Adipocyte (in vitro differentiated cells): Measurements from ENCODE around the gene TBL1X.
"Not testable (repeated sequence)": the region's sequence is repeated elsewhere in the genome, so short reads cannot be mapped to it uniquely, and the experiment has no call there.

ENCODE experiments used
- DNase-seq: peaks from one replicate; pipeline ENCODE4 v3.0.0-alpha.2; 2015; ENCODE audit warnings: low read depth
- H3K27me3 ChIP-seq: replicated peaks from 2 replicates; pipeline ENCODE4 v1.7.0; 2013; ENCODE audit warnings: mild to moderate bottlenecking, low read length, moderate library complexity; ENCODE audit not compliant: control insufficient read depth, insufficient read depth
- H3K36me3 ChIP-seq: 2 replicates; pipeline ENCODE4 v1.7.0; 2013; ENCODE audit warnings: low read length, mild to moderate bottlenecking, moderate library complexity; ENCODE audit not compliant: control insufficient read depth, insufficient read depth, severe bottlenecking
- H3K4me1 ChIP-seq: 2 replicates; pipeline ENCODE4 v1.7.0; 2013; ENCODE audit warnings: mild to moderate bottlenecking, low read length, moderate library complexity; ENCODE audit not compliant: control insufficient read depth, insufficient read depth
- H3K4me3 ChIP-seq: 2 replicates; pipeline ENCODE4 v1.7.0; 2013; ENCODE audit warnings: mild to moderate bottlenecking, low read length, moderate library complexity
- H3K9ac ChIP-seq: 2 replicates; pipeline ENCODE4 v1.7.0; 2013; ENCODE audit warnings: mild to moderate bottlenecking, low read length, moderate library complexity
- H3K9me3 ChIP-seq: 2 replicates; pipeline ENCODE4 v1.7.0; 2013; ENCODE audit warnings: mild to moderate bottlenecking, low read length, moderate library complexity; ENCODE audit not compliant: control insufficient read depth

The TBL1X gene

GRCh38 chrX:9522378-9523155 lies 57.7 kb downstream of the TBL1X start:
- Histone ChIP-seq H3K27me3 (no peaks in the 10 kb centered on the region), H3K9me3 (no peaks in the 10 kb centered on the region), H3K4me3 (no peak overlapping the region), H3K4me1 (peaks cover 11% of the 10 kb centered on the region), H3K9ac (no peak overlapping the region), H3K36me3 (no peaks in the 10 kb centered on the region)
- DNase-seq, result peak; percentile 24

- no peaks in the 10 kb centered on the region for H3K27me3 ChIP-seq
- DNase-seq, result no peak
- H3K4me3 ChIP-seq, result no peak overlapping the region
- no peak overlapping the region for H3K9ac ChIP-seq
- peaks cover 10% of the 10 kb centered on the region for H3K4me1 ChIP-seq
- no peaks in the 10 kb centered on the region for H3K36me3 ChIP-seq
- no peaks in the 10 kb centered on the region for H3K9me3 ChIP-seq
Observed at GRCh38 chrX:9525511-9526248, 60.8 kb downstream of the TBL1X start.

GRCh38 chrX:9526965-9527364 lies 62.1 kb downstream of the TBL1X start:
- Histone ChIP-seq H3K9me3 (no peaks in the 10 kb centered on the region), H3K36me3 (no peaks in the 10 kb centered on the region), H3K27me3 (no peaks in the 10 kb centered on the region), H3K9ac (no peak overlapping the region), H3K4me1 (peaks cover 11% of the 10 kb centered on the region), H3K4me3 (no peak overlapping the region)
- DNase-seq, result no peak

GRCh38 chrX:9528498-9528897 lies 63.6 kb downstream of the TBL1X start:
- Histone ChIP-seq H3K9ac (no peak overlapping the region), H3K4me3 (no peak overlapping the region), H3K27me3 (no peaks in the 10 kb centered on the region), H3K4me1 (peaks cover 17% of the 10 kb centered on the region), H3K9me3 (no peaks in the 10 kb centered on the region), H3K36me3 (no peaks in the 10 kb centered on the region)
- no peak for DNase-seq

GRCh38 chrX:9529223-9529622 lies 64.4 kb downstream of the TBL1X start:
- Histone ChIP-seq H3K9me3 (no peaks in the 10 kb centered on the region), H3K4me3 (no peak overlapping the region), H3K9ac (no peak overlapping the region), H3K27me3 (no peaks in the 10 kb centered on the region), H3K4me1 (peaks cover 17% of the 10 kb centered on the region), H3K36me3 (no peaks in the 10 kb centered on the region)
- no peak for DNase-seq

- peak; percentile 87 for DNase-seq
- peaks cover 22% of the 10 kb centered on the region for H3K4me1 ChIP-seq
- H3K36me3 ChIP-seq, result no peaks in the 10 kb centered on the region
- H3K27me3 ChIP-seq, result peaks cover 2% of the 10 kb centered on the region
- H3K4me3 ChIP-seq, result peak overlapping the region; percentile 42
- no peaks in the 10 kb centered on the region for H3K9me3 ChIP-seq
- no peak overlapping the region for H3K9ac ChIP-seq
Observed at GRCh38 chrX:9530848-9531274, 66.0 kb downstream of the TBL1X start.

DNA sequence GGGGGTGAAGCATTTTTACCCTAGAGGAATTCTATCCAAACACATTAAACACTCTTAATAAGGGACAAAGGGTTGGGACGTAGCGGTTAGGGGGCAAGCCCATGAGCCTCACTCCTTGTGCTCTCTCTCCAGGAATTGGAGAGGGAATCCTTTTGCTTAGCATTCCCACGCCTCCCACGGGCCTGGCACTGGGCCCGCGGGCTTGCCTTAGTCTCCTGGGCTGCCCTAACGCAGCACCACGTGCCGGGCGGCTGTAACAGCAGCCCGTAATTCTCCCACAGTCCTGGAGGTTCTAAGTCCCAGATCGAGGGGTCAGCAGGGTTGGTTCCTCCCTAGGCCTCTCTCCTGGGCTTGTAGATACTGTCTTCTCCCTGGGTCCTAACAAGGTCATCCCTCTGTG lies 67.5 kb downstream of the TBL1X start:
- no peaks in the 10 kb centered on the region for H3K36me3 ChIP-seq
- H3K27me3 ChIP-seq, result peaks cover 2% of the 10 kb centered on the region
- no peak overlapping the region for H3K4me3 ChIP-seq
- no peaks in the 10 kb centered on the region for H3K9me3 ChIP-seq
- H3K4me1 ChIP-seq, result peaks cover 15% of the 10 kb centered on the region
- DNase-seq, result no peak
- H3K9ac ChIP-seq, result no peak overlapping the region

- Histone ChIP-seq H3K9me3 (no peaks in the 10 kb centered on the region), H3K4me3 (no peak overlapping the region), H3K36me3 (no peaks in the 10 kb centered on the region), H3K4me1 (peaks cover 15% of the 10 kb centered on the region), H3K27me3 (peaks cover 2% of the 10 kb centered on the region), H3K9ac (no peak overlapping the region)
- no peak for DNase-seq
Observed at GRCh38 chrX:9533611-9534010, 68.8 kb downstream of the TBL1X start.

GRCh38 chrX:9534686-9535085 lies 69.8 kb downstream of the TBL1X start:
- Histone ChIP-seq H3K27me3 (peaks cover 2% of the 10 kb centered on the region), H3K36me3 (no peaks in the 10 kb centered on the region), H3K4me1 (peaks cover 15% of the 10 kb centered on the region), H3K4me3 (no peak overlapping the region), H3K9ac (no peak overlapping the region), H3K9me3 (no peaks in the 10 kb centered on the region)
- peak; percentile 77 for DNase-seq

DNA sequence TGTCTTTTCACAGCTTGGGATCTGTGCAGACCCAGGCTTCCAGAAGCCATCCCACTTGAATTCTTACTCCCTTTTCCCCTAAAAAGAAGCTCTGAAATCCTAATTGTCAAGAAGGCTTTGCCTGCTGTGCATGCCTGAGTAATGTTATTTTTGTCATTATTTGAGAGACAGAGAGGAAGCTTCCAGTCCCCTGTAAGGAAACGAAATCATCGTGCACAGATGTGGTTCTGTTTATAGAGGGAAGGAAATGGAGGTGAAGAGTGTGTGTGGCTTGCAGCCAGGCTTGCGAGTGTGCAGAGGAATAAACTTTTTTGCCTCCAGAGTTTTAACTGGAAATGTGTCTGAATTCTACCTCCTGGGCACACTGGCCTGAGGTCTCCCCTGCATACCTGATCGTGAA lies 70.2 kb downstream of the TBL1X start:
- no peak for DNase-seq
- Histone ChIP-seq H3K27me3 (peaks cover 2% of the 10 kb centered on the region), H3K9ac (no peak overlapping the region), H3K4me1 (peaks cover 15% of the 10 kb centered on the region), H3K9me3 (no peaks in the 10 kb centered on the region), H3K36me3 (no peaks in the 10 kb centered on the region), H3K4me3 (no peak overlapping the region)

- H3K9ac ChIP-seq, H3K36me3 ChIP-seq, H3K9me3 ChIP-seq, H3K27me3 ChIP-seq, H3K4me3 ChIP-seq, DNase-seq: not testable (repeated sequence)
- H3K4me1 ChIP-seq, result peaks cover 13% of the 10 kb centered on the region
Observed at GRCh38 chrX:9536156-9536555, 71.3 kb downstream of the TBL1X start.
